Tibial nerve (tissue), 4 donors: ENCODE measurements around the gene GALNT18. TPM values are rescaled to one million over a fixed set of nuclear protein-coding genes. Genes with fewer than 3 reads are reported as not detected.

Experiments used
- DNase-seq, 2 donors: peaks; one replicate each; pipeline ENCODE4 v3.0.0-alpha.2; 2019; ENCODE audit warnings: low spot score in 2 of 2
- H3K27ac ChIP-seq, 4 donors: fragments of 200-600 bp; sonication (generic) in 3 of 4; one replicate each; pipeline ENCODE4 v1.5.1; 2017 to 2019; ENCODE audit warnings: mild to moderate bottlenecking in 1 of 4
- H3K27me3 ChIP-seq, 2 donors: fragments of 200-600 bp; sonication (generic) in 1 of 2; one replicate each; pipeline versions ENCODE4 v1.5.1 to v1.6.0; 2017 to 2019
- H3K36me3 ChIP-seq, 3 donors: fragments of 200-600 bp; sonication (generic); one replicate each; pipeline ENCODE4 v1.5.1; 2018 to 2019
- H3K4me1 ChIP-seq, 4 donors: fragments of 200-600 bp; sonication (generic) in 3 of 4; one replicate each; pipeline ENCODE4 v1.5.1; 2017 to 2019
- H3K4me3 ChIP-seq, 4 donors: fragments of 200-600 bp; sonication (generic) in 3 of 4; one replicate each; pipeline ENCODE4 v1.5.1; 2017 to 2019; ENCODE audit warnings: mild to moderate bottlenecking in 1 of 4, moderate library complexity in 1 of 4
- H3K9me3 ChIP-seq, 4 donors: fragments of 200-600 bp; sonication (generic) in 3 of 4; one replicate each; pipeline ENCODE4 v1.5.1; 2017 to 2019
- CTCF ChIP-seq, 5 experiments: fragments of 200-600 bp in 3 of 5; fragments of 450-650 bp in 2 of 5; sonication (generic) in 3 of 5; IDR thresholded peaks; one replicate each; pipeline ENCODE4 v1.5.1; 2016 to 2019; ENCODE audit warnings: antibody characterized with exemption in 5 of 5, mild to moderate bottlenecking in 3 of 5, moderate library complexity in 2 of 5
- EP300 ChIP-seq, 2 donors: sonication (generic); formaldehyde crosslinking; IDR thresholded peaks; one replicate each; pipeline ENCODE4 v1.6.1; 2017; ENCODE audit warnings: antibody characterized with exemption in 2 of 2, mild to moderate bottlenecking in 1 of 2
- POLR2A ChIP-seq, 2 donors: fragments of 450-650 bp; IDR thresholded peaks; one replicate each; pipeline ENCODE4 v1.6.1; 2017; ENCODE audit warnings: antibody characterized with exemption in 2 of 2, mild to moderate bottlenecking in 2 of 2, moderate library complexity in 2 of 2
- WGBS, 2 donors: methylation state at CpG; one replicate each; pipeline ENCODE4 v1.1.5; 2018; 5-methylcytosine and 5-hydroxymethylcytosine counted together
- total RNA-seq, 4 donors: library from RNA; depleted of rRNA; stranded (reverse); fragments of >200 nt; gene quantifications; one replicate each; pipeline ENCODE4 v1.1.0, GENCODE V29; 2016

Gene GALNT18
- total RNA-seq, 4 donors from 2014 or later: 11.3 to 32.4 (median 23.9) TPM

GRCh38 chr11:11535611-11536010, 86.2 kb downstream of the GALNT18 start:
- no peak overlapping the region for H3K4me3 ChIP-seq
- WGBS, 2 donors: 72 to 80% methylated on average over 6 of the region's 6 CpGs
- H3K9me3 ChIP-seq: no peaks in the 10 kb centered on the region
- peaks cover 0 to 64% (median 21%) of the 10 kb centered on the region in 4 donors for H3K4me1 ChIP-seq
- DNase-seq: no peak
- no peaks in the 10 kb centered on the region for H3K27me3 ChIP-seq
- no peaks in the 10 kb centered on the region for H3K36me3 ChIP-seq
- TF ChIP-seq CTCF (IDR thresholded peaks at IDR 0.05) (no peak), POLR2A (IDR thresholded peaks at IDR 0.05) (no peak), EP300 (IDR thresholded peaks at IDR 0.05) (no peak)
- no peak overlapping the region for H3K27ac ChIP-seq

GRCh38 chr11:11534981-11535380, 86.8 kb downstream of the GALNT18 start:
- peaks cover 0 to 64% (median 21%) of the 10 kb centered on the region in 4 donors for H3K4me1 ChIP-seq
- H3K9me3 ChIP-seq: no peaks in the 10 kb centered on the region
- WGBS, 2 donors: 23 to 30% methylated on average over 4 of the region's 4 CpGs
- H3K27me3 ChIP-seq: no peaks in the 10 kb centered on the region
- no peaks in the 10 kb centered on the region for H3K36me3 ChIP-seq
- DNase-seq: no peak
- no peak for TF ChIP-seq CTCF (IDR thresholded peaks at IDR 0.05)
- TF ChIP-seq EP300 (IDR thresholded peaks at IDR 0.05): no peak
- TF ChIP-seq POLR2A (IDR thresholded peaks at IDR 0.05): no peak
- no peak overlapping the region for H3K27ac ChIP-seq
- no peak overlapping the region for H3K4me3 ChIP-seq

- Histone ChIP-seq H3K27ac (no peak overlapping the region), H3K36me3 (no peaks in the 10 kb centered on the region), H3K4me1 (peaks cover 0 to 57% (median 19%) of the 10 kb centered on the region in 4 donors), H3K27me3 (no peaks in the 10 kb centered on the region), H3K9me3 (no peaks in the 10 kb centered on the region), H3K4me3 (no peak overlapping the region)
- 80 to 85% methylated on average over 7 of the region's 7 CpGs for WGBS, 2 donors
- no peak for DNase-seq
- TF ChIP-seq EP300 (IDR thresholded peaks at IDR 0.05) (no peak), POLR2A (IDR thresholded peaks at IDR 0.05) (no peak), CTCF (IDR thresholded peaks at IDR 0.05) (no peak)
Observed at GRCh38 chr11:11533751-11534150, 88.1 kb downstream of the GALNT18 start.

- no peaks in the 10 kb centered on the region for H3K36me3 ChIP-seq
- no peak overlapping the region for H3K4me3 ChIP-seq
- H3K27ac ChIP-seq: no peak overlapping the region
- no peak for DNase-seq
- H3K27me3 ChIP-seq: no peaks in the 10 kb centered on the region
- no peak for TF ChIP-seq EP300 (IDR thresholded peaks at IDR 0.05)
- no peak for TF ChIP-seq CTCF (IDR thresholded peaks at IDR 0.05)
- TF ChIP-seq POLR2A (IDR thresholded peaks at IDR 0.05): no peak
- WGBS, 2 donors: 88 to 95% methylated on average over 2 of the region's 2 CpGs
- peaks cover 0 to 50% (median 12%) of the 10 kb centered on the region in 4 donors for H3K4me1 ChIP-seq
- no peaks in the 10 kb centered on the region for H3K9me3 ChIP-seq
Observed at GRCh38 chr11:11533057-11533456, 88.7 kb downstream of the GALNT18 start.

- Histone ChIP-seq H3K4me3 (no peak overlapping the region), H3K4me1 (peaks cover 0 to 45% (median 8%) of the 10 kb centered on the region in 4 donors), H3K36me3 (no peaks in the 10 kb centered on the region), H3K9me3 (no peaks in the 10 kb centered on the region), H3K27me3 (no peaks in the 10 kb centered on the region), H3K27ac (no peak overlapping the region)
- no peak for DNase-seq
- 41 to 42% methylated on average over 2 of the region's 2 CpGs for WGBS, 2 donors
- TF ChIP-seq EP300 (IDR thresholded peaks at IDR 0.05) (no peak), CTCF (IDR thresholded peaks at IDR 0.05) (no peak), POLR2A (IDR thresholded peaks at IDR 0.05) (no peak)
Observed at GRCh38 chr11:11532574-11532973, 89.2 kb downstream of the GALNT18 start.
